ENCODE results near the gene NKD1. TPM values are rescaled to one million over a fixed set of nuclear protein-coding genes. Genes with fewer than 3 reads are reported as not detected.
"Not testable (repeated sequence)": the region's sequence is repeated elsewhere in the genome, so short reads cannot be mapped to it uniquely, and the experiment has no call there.

The NKD1 gene
- total and polyA plus RNA-seq, 2 donors, result 0.90 to 0.98 TPM

DNA sequence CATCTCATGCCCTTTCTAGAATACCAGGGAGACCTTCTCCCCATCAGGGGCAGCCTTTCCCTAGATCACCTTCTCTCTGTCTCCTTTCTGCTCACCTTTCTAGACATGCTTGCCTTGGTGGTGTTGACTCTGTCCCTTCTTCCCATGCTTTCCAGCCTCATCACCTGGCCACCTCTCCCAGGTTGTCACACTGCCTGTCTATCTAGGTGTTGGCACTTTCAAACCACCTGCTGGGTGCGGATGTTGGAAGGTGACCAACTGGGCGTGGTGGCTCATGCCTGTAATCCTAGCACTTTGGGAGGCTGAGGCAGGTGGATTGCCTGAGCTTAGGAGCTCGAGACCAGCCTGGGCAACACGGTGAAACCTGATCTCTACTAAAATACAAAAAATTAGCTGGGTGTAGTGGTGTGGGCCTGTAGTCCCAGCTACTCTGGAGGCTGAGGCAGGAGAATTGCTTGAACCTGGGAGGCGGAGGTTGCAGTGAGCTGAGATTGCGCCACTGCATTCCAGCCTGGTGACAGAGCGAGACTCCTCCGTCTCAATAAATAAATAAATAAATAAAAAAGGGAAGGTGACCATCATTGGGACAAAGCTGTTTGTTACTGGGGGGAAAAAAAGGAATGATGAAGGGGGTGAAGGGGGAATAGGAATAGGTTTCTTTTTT, 44.2 kb upstream of the NKD1 start:
- not testable (repeated sequence) for H3K9me3 ChIP-seq (ENCODE audit: control insufficient read depth in 2 of 2, insufficient read depth in 1 of 2, low read length in 1 of 2); DNase-seq (ENCODE audit: low read depth in 6 of 9, low spot score in 9 of 9); H3K27ac ChIP-seq (ENCODE audit: low read depth in 1 of 2, low read length in 1 of 2); H3K4me1 ChIP-seq (ENCODE audit: control insufficient read depth in 2 of 2, insufficient read depth in 2 of 2, low read length in 2 of 2); H3K36me3 ChIP-seq (ENCODE audit: control insufficient read depth in 2 of 2, insufficient read depth in 2 of 2, low read length in 1 of 2); H3K4me3 ChIP-seq (ENCODE audit: low read length in 2 of 2); H3K27me3 ChIP-seq (ENCODE audit: control insufficient read depth in 2 of 2, insufficient read depth in 1 of 2, low read length in 1 of 2)
- 92% methylated on average over 8 of the region's 8 CpGs for WGBS

DNA sequence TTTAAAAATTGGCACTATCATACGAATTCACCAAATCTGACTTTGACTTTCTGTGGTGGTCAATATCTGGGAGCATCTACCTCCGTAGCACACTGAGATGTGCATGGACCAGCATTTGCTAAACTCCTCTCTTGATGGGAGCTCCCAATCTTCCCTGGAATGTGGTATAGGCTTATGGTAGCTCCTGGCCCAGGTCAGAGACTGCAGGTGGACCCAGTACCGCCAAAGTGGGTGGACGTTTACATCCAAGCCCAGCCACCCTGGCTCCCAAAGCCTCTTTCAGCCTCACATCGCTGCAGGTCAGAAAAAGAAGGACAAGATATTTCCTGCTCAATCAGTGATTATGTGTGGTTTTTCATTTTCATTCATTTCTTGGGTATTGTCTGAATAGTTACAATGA, 43.1 kb upstream of the NKD1 start:
- Histone ChIP-seq H3K4me1 (ENCODE audit: control insufficient read depth in 2 of 2, insufficient read depth in 2 of 2, low read length in 2 of 2) (no peaks in the 10 kb centered on the region), H3K9me3 (ENCODE audit: control insufficient read depth in 2 of 2, insufficient read depth in 1 of 2, low read length in 1 of 2) (peaks cover 0 to 2% of the 10 kb centered on the region in 2 donors), H3K4me3 (ENCODE audit: low read length in 2 of 2) (no peak overlapping the region), H3K27ac (ENCODE audit: low read depth in 1 of 2, low read length in 1 of 2) (no peak overlapping the region), H3K27me3 (ENCODE audit: control insufficient read depth in 2 of 2, insufficient read depth in 1 of 2, low read length in 1 of 2) (peaks cover 0 to 5% of the 10 kb centered on the region in 2 donors), H3K36me3 (ENCODE audit: control insufficient read depth in 2 of 2, insufficient read depth in 2 of 2, low read length in 1 of 2) (no peaks in the 10 kb centered on the region)
- no peak for DNase-seq (ENCODE audit: low read depth in 6 of 9, low spot score in 9 of 9)
- WGBS, result 93% methylated on average over 5 of the region's 5 CpGs

GRCh38 chr16:50505714-50506542, 42.3 kb upstream of the NKD1 start:
- no peaks in the 10 kb centered on the region for H3K4me1 ChIP-seq (ENCODE audit: control insufficient read depth in 2 of 2, insufficient read depth in 2 of 2, low read length in 2 of 2)
- DNase-seq (ENCODE audit: low read depth in 6 of 9, low spot score in 9 of 9), result no peak
- H3K9me3 ChIP-seq (ENCODE audit: control insufficient read depth in 2 of 2, insufficient read depth in 1 of 2, low read length in 1 of 2), result peaks cover 0 to 2% of the 10 kb centered on the region in 2 donors
- WGBS, result 95% methylated on average over 13 of the region's 13 CpGs
- no peak overlapping the region for H3K27ac ChIP-seq (ENCODE audit: low read depth in 1 of 2, low read length in 1 of 2)
- H3K36me3 ChIP-seq (ENCODE audit: control insufficient read depth in 2 of 2, insufficient read depth in 2 of 2, low read length in 1 of 2), result no peaks in the 10 kb centered on the region
- H3K27me3 ChIP-seq (ENCODE audit: control insufficient read depth in 2 of 2, insufficient read depth in 1 of 2, low read length in 1 of 2), result peaks cover 0 to 5% of the 10 kb centered on the region in 2 donors
- H3K4me3 ChIP-seq (ENCODE audit: low read length in 2 of 2), result no peak overlapping the region

DNA sequence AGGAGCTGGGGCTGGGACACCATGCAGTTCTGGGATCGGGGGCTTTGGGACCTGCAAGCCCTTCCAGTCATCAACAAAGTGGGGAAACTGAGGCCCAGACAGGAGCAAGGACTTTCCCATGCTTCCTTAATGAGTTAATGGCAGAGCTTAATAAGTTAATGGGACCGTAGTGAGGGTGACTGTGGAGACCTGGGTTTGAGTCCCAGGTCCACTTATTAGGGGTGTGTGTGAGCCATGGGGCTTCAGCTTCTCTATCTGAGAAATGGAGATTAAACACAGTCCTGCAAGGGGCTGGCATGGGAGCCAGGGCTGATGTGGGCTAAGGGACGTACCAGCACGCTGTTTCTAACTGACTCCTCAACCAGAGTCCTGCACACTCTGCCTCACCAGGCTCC, 41.7 kb upstream of the NKD1 start:
- Histone ChIP-seq H3K27ac (ENCODE audit: low read depth in 1 of 2, low read length in 1 of 2) (no peak overlapping the region), H3K4me1 (ENCODE audit: control insufficient read depth in 2 of 2, insufficient read depth in 2 of 2, low read length in 2 of 2) (no peaks in the 10 kb centered on the region), H3K4me3 (ENCODE audit: low read length in 2 of 2) (no peak overlapping the region), H3K27me3 (ENCODE audit: control insufficient read depth in 2 of 2, insufficient read depth in 1 of 2, low read length in 1 of 2) (peaks cover 0 to 5% of the 10 kb centered on the region in 2 donors), H3K36me3 (ENCODE audit: control insufficient read depth in 2 of 2, insufficient read depth in 2 of 2, low read length in 1 of 2) (no peaks in the 10 kb centered on the region), H3K9me3 (ENCODE audit: control insufficient read depth in 2 of 2, insufficient read depth in 1 of 2, low read length in 1 of 2) (peaks cover 0 to 2% of the 10 kb centered on the region in 2 donors)
- no peak for DNase-seq (ENCODE audit: low read depth in 6 of 9, low spot score in 9 of 9)
- 93% methylated on average over 4 of the region's 4 CpGs for WGBS

DNA sequence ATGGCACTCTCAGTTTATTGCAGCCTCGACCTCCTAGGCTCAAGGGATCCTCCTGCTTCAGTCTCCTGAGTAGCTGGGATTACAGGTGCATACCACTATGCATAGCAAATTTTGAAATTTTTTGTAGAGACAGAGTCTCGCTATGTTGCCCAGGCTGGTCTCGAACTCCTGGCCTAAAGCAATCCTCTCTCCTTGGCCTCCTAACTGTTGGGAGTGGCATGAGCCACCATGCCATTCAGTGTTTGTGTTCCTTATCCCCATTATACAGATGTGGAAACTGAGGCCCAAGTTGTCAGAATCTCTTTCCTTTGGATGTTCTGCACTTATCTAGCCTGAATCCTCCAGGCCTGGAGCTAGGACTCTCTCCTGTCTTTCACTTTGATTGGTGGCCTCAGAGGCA, 40.8 kb upstream of the NKD1 start:
- Histone ChIP-seq H3K9me3 (ENCODE audit: control insufficient read depth in 2 of 2, insufficient read depth in 1 of 2, low read length in 1 of 2) (no peaks in the 10 kb centered on the region), H3K27me3 (ENCODE audit: control insufficient read depth in 2 of 2, insufficient read depth in 1 of 2, low read length in 1 of 2) (peaks cover 0 to 5% of the 10 kb centered on the region in 2 donors), H3K4me3 (ENCODE audit: low read length in 2 of 2) (no peak overlapping the region), H3K27ac (ENCODE audit: low read depth in 1 of 2, low read length in 1 of 2) (no peak overlapping the region), H3K36me3 (ENCODE audit: control insufficient read depth in 2 of 2, insufficient read depth in 2 of 2, low read length in 1 of 2) (no peaks in the 10 kb centered on the region), H3K4me1 (ENCODE audit: control insufficient read depth in 2 of 2, insufficient read depth in 2 of 2, low read length in 2 of 2) (no peaks in the 10 kb centered on the region)
- no peak for DNase-seq (ENCODE audit: low read depth in 6 of 9, low spot score in 9 of 9)
- WGBS, result 84% methylated on average over 3 of the region's 3 CpGs

DNA sequence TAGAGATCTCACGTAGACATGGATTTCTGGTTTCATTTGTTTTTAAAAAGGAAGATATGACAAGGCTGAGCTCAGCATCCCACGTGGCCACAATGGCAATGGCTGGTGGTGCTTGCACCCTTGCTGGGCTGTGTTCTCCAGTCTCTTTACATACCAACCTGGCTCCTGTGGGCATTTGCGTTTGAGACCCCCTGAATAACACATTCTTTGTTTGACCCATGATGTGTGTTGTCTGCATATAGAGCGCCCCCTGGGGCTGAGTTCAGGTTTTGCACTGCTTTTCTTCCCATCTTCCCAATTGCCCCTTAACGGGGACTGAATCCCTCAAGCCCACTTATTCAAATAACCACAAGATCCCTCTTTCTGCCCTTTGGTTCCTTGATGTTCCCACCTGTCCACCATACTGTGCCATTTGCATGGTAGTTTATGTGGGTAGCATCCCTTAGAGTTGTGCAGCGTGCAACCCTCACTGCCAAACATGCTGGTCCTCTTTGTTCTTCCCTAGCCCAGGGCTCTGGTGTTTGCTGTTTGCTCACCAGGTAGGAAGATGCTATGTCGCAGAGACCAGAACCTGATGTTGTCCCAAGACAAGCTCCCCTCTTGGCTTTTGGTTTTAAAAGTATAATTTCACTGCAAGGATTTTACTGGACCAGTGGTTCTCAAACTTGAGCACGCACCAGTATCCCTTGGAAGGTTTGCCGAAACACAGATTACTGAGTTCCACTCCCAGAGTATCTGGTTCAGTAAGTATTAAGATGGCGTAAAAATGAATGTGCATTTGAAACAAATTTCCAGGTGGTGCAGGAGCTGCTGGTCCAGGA, 38.5 kb upstream of the NKD1 start:
- peak in 8 of 9 donors; percentile 21 to 68 (median 38) for DNase-seq (ENCODE audit: low read depth in 6 of 9, low spot score in 9 of 9)
- Histone ChIP-seq H3K36me3 (ENCODE audit: control insufficient read depth in 2 of 2, insufficient read depth in 2 of 2, low read length in 1 of 2) (no peaks in the 10 kb centered on the region), H3K9me3 (ENCODE audit: control insufficient read depth in 2 of 2, insufficient read depth in 1 of 2, low read length in 1 of 2) (no peaks in the 10 kb centered on the region), H3K4me1 (ENCODE audit: control insufficient read depth in 2 of 2, insufficient read depth in 2 of 2, low read length in 2 of 2) (no peaks in the 10 kb centered on the region), H3K27ac (ENCODE audit: low read depth in 1 of 2, low read length in 1 of 2) (no peak overlapping the region), H3K4me3 (ENCODE audit: low read length in 2 of 2) (no peak overlapping the region), H3K27me3 (ENCODE audit: control insufficient read depth in 2 of 2, insufficient read depth in 1 of 2, low read length in 1 of 2) (peaks cover 0 to 6% of the 10 kb centered on the region in 2 donors)
- 72% methylated on average over 10 of the region's 10 CpGs for WGBS

GRCh38 chr16:50515218-50515617, 33.0 kb upstream of the NKD1 start:
- Histone ChIP-seq H3K27ac (ENCODE audit: low read depth in 1 of 2, low read length in 1 of 2) (no peak overlapping the region), H3K9me3 (ENCODE audit: control insufficient read depth in 2 of 2, insufficient read depth in 1 of 2, low read length in 1 of 2) (peaks cover 0 to 8% of the 10 kb centered on the region in 2 donors), H3K27me3 (ENCODE audit: control insufficient read depth in 2 of 2, insufficient read depth in 1 of 2, low read length in 1 of 2) (peaks cover 0 to 5% of the 10 kb centered on the region in 2 donors), H3K36me3 (ENCODE audit: control insufficient read depth in 2 of 2, insufficient read depth in 2 of 2, low read length in 1 of 2) (no peaks in the 10 kb centered on the region), H3K4me1 (ENCODE audit: control insufficient read depth in 2 of 2, insufficient read depth in 2 of 2, low read length in 2 of 2) (no peaks in the 10 kb centered on the region), H3K4me3 (ENCODE audit: low read length in 2 of 2) (no peak overlapping the region)
- 99% methylated on average over 1 of the region's 1 CpG for WGBS
- no peak for DNase-seq (ENCODE audit: low read depth in 6 of 9, low spot score in 9 of 9)

GRCh38 chr16:50516401-50516800, 31.8 kb upstream of the NKD1 start:
- H3K36me3 ChIP-seq (ENCODE audit: control insufficient read depth in 2 of 2, insufficient read depth in 2 of 2, low read length in 1 of 2), result no peaks in the 10 kb centered on the region
- no peaks in the 10 kb centered on the region for H3K4me1 ChIP-seq (ENCODE audit: control insufficient read depth in 2 of 2, insufficient read depth in 2 of 2, low read length in 2 of 2)
- H3K27ac ChIP-seq (ENCODE audit: low read depth in 1 of 2, low read length in 1 of 2), result no peak overlapping the region
- H3K9me3 ChIP-seq (ENCODE audit: control insufficient read depth in 2 of 2, insufficient read depth in 1 of 2, low read length in 1 of 2), result peaks cover 0 to 8% of the 10 kb centered on the region in 2 donors
- no peak overlapping the region for H3K4me3 ChIP-seq (ENCODE audit: low read length in 2 of 2)
- H3K27me3 ChIP-seq (ENCODE audit: control insufficient read depth in 2 of 2, insufficient read depth in 1 of 2, low read length in 1 of 2), result peaks cover under 1 to 12% of the 10 kb centered on the region in 2 donors
- DNase-seq (ENCODE audit: low read depth in 6 of 9, low spot score in 9 of 9), result no peak

DNA sequence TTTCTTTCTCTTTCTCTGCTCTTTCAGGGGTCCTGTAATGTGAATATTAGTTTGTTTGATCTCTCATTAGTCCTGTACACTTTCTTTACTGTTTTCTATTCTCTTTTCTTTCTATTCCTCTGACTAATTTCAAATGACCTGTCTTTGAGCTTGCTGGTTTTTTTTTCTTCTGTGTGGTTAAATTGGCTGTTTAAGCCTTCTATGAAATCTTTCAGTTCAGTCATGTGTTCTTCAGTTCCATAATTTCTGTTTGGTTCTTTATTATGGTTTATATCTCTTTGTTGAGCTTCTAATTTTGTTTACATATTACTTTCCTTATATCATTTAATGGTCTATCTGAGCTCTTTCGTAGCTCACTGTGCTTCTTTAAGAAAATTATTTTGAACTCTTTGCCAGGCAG, 31.3 kb upstream of the NKD1 start:
- WGBS, result 94% methylated on average over 1 of the region's 1 CpG
- Histone ChIP-seq H3K27me3 (ENCODE audit: control insufficient read depth in 2 of 2, insufficient read depth in 1 of 2, low read length in 1 of 2) (peaks cover 4 to 15% of the 10 kb centered on the region in 2 donors), H3K4me3 (ENCODE audit: low read length in 2 of 2) (no peak overlapping the region), H3K9me3 (ENCODE audit: control insufficient read depth in 2 of 2, insufficient read depth in 1 of 2, low read length in 1 of 2) (peaks cover 0 to 8% of the 10 kb centered on the region in 2 donors), H3K4me1 (ENCODE audit: control insufficient read depth in 2 of 2, insufficient read depth in 2 of 2, low read length in 2 of 2) (no peaks in the 10 kb centered on the region), H3K27ac (ENCODE audit: low read depth in 1 of 2, low read length in 1 of 2) (no peak overlapping the region), H3K36me3 (ENCODE audit: control insufficient read depth in 2 of 2, insufficient read depth in 2 of 2, low read length in 1 of 2) (no peaks in the 10 kb centered on the region)
- DNase-seq (ENCODE audit: low read depth in 6 of 9, low spot score in 9 of 9), result no peak

Measured in thymus (tissue), 11 donors.